GM12864 (cell line): ENCODE measurements around the gene THADA.

Experiments used
- DNase-seq: peaks from one replicate; pipeline ENCODE4 v3.0.0-alpha.2; 2011; ENCODE audit warnings: low read depth
- H3K4me3 ChIP-seq: 2 replicates; pipeline ENCODE4 v1.5.1; 2011; ENCODE audit warnings: mild to moderate bottlenecking, low read depth, low read length, control low read depth
- TF ChIP-seq, protein P1 (sequence below): IDR thresholded peaks from 2 replicates; pipeline ENCODE4 v1.5.1; 2011; ENCODE audit warnings: low read depth, mild to moderate bottlenecking, moderate library complexity, low read length, control low read depth, inconsistent platforms; ENCODE audit errors: missing control alignments

Gene THADA

DNA sequence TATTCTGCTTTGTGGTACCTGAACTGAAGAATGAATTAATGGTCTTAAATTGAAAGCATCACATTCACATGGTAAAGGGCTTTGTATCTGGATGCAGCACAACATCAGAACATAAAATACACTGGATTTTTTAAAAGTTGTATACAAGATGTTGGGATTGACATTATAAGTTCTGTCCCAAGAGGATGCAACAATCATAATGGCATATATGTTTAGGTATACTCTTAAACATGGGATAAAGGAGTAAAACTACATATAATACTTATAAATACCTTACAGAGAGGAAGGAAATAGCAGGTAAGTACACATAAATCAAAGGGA lies 171.9 kb downstream of the THADA start:
- TF ChIP-seq, protein P1, sequence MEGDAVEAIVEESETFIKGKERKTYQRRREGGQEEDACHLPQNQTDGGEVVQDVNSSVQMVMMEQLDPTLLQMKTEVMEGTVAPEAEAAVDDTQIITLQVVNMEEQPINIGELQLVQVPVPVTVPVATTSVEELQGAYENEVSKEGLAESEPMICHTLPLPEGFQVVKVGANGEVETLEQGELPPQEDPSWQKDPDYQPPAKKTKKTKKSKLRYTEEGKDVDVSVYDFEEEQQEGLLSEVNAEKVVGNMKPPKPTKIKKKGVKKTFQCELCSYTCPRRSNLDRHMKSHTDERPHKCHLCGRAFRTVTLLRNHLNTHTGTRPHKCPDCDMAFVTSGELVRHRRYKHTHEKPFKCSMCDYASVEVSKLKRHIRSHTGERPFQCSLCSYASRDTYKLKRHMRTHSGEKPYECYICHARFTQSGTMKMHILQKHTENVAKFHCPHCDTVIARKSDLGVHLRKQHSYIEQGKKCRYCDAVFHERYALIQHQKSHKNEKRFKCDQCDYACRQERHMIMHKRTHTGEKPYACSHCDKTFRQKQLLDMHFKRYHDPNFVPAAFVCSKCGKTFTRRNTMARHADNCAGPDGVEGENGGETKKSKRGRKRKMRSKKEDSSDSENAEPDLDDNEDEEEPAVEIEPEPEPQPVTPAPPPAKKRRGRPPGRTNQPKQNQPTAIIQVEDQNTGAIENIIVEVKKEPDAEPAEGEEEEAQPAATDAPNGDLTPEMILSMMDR: no peak
- H3K4me3 ChIP-seq: no peak overlapping the region
- no peak for DNase-seq

DNA sequence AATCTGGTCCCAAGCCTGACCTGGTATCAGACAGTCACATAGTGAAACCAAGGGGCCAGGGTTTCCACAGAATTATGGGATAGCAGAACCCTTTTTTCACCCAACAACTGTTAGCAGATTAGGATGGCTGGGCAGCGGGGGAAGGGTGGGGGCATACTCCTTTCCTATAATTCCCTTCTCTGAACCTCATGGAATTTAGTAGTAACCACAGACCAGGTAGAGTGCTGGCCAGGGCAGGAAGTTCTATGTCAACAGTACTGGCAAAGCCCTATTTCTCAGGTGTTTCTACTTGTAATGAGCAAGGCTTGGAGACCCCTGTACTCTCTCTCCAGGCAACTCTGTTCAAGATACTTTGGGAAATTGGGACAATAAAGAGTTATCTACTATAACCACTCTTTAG lies 174.6 kb downstream of the THADA start:
- H3K4me3 ChIP-seq: no peak overlapping the region
- TF ChIP-seq, protein P1: no peak
- no peak for DNase-seq

DNA sequence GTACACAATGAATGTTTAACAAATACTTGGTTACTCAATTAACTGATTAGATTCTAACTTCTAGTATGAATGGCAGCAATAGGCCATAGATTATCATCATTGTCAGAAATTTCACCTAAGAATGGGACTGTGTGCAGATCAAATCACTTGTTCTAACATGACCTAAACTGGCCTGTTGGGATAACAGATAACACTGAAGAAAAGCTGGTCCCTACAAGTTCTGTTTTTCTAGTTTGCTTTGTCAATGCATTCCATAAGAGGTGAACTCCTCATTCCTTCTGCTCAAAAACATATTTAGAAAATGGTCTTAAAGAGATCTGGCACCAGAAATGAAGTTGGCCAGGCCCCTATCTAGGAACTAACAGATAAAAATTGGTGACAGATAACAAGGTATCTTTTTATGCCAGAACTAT lies 175.4 kb downstream of the THADA start:
- no peak overlapping the region for H3K4me3 ChIP-seq
- TF ChIP-seq, protein P1: no peak
- DNase-seq: no peak

DNA sequence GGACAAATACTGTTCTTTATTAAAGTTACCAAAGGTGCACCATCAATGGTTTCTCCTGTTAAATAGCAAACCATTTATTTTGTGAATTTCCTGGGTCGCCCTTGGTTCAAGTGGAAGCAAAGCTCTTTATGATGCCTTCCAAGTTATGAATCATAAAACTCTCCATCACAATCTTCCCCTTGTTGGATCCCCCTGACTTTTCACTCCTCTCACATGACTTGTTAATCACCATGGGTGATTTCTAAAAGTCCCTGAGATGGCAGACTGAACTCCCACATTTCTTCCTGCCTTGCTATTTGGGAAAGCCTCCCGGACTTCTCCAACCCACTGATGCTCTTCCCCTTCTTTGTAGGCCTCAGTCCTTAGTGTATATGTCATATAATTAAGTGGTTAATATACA lies 176.0 kb downstream of the THADA start:
- TF ChIP-seq, protein P1: no peak
- no peak overlapping the region for H3K4me3 ChIP-seq
- DNase-seq: no peak

DNA sequence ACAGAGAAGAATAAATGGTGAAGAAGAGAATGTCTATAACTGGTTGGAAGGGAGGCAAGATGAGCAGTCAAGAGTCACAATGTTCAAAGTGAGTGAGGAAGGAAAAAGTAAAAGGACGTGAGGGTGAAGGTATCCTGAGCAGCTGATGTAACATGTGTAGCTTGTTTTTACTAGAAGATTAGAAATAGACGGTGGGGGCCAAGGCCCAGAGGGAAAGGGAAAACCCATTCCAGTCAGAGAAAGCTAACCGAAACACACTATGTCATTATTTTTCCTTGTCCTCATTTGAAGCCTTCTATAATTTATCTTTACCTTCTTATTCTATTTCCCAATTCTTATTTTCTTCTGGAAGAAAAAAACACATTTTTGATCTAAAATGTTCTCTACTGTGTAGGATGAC lies 176.6 kb downstream of the THADA start:
- no peak for DNase-seq
- H3K4me3 ChIP-seq: no peak overlapping the region
- TF ChIP-seq, protein P1: no peak

DNA sequence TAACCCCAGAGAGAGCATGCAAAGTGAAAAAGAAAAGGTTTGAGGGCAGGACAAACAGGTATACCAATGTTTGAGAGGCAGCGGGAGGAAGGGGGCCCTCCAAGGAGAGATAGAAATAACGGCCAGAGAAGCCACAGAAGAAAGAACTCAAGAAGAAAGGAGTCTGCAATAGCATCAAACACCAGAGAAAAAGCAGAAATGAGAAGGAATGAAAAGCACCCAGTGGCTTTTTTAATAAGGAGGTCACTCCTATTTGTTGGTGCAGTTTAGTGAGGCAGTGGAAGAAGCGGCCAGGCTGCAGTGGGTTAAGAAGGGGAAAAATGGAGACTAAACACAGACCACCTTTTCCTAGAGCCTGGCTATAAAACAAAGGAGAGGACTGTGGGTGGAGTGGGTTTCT lies 177.2 kb downstream of the THADA start:
- DNase-seq: no peak
- no peak overlapping the region for H3K4me3 ChIP-seq
- TF ChIP-seq, protein P1: no peak

DNA sequence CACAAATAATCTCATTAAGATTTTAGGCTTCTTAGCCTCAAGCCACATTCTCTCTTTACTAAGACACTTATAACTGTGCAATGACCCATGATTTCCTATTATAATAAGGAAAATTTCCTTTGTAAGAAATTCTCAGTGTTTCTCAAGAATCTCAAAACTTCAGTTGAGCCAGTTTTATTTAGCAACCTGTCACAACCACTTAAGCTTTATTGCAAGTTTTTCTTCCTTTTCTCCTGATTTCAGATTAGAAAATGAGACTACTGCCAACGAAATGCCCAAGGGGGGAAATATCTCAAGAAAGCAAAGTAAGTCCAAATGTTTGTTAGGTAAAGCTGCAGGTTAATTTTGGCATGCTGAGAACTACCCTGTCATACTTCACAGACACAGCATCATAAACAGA lies 178.5 kb downstream of the THADA start:
- TF ChIP-seq, protein P1: no peak
- no peak for DNase-seq
- no peak overlapping the region for H3K4me3 ChIP-seq
